Measurements from ENCODE around the gene ALG1L2.
"Not testable (repeated sequence)": the region's sequence is repeated elsewhere in the genome, so short reads cannot be mapped to it uniquely, and the experiment has no call there.

GRCh38 chr3:130136337-130136736 lies 54.7 kb downstream of the ALG1L2 start:
- not testable (repeated sequence) for TF ChIP-seq CHD1 (IDR thresholded peaks at IDR 0.05; ENCODE audit: low read depth, low read length); POLR2A (IDR thresholded peaks at IDR 0.05; ENCODE audit: low read depth, low read length); SMC3 (IDR thresholded peaks at IDR 0.05; ENCODE audit: low read depth, low read length); RAD21 (IDR thresholded peaks at IDR 0.05; ENCODE audit: low read length); FOS (IDR thresholded peaks at IDR 0.05; ENCODE audit: low read depth, low read length); MXI1 (IDR thresholded peaks at IDR 0.05; ENCODE audit: borderline replicate concordance, low read depth, low read length); RFX5 (IDR thresholded peaks at IDR 0.05; ENCODE audit: low read depth, low read length); MAFK (IDR thresholded peaks at IDR 0.05; ENCODE audit: low read depth, low read length); NFE2L2 (IDR thresholded peaks at IDR 0.05; ENCODE audit: low read depth, low read length); MAZ (IDR thresholded peaks at IDR 0.05; ENCODE audit: borderline replicate concordance, low read depth, low read length); BHLHE40 (IDR thresholded peaks at IDR 0.05; ENCODE audit: low read depth, low read length)
- TF ChIP-seq, protein P1, sequence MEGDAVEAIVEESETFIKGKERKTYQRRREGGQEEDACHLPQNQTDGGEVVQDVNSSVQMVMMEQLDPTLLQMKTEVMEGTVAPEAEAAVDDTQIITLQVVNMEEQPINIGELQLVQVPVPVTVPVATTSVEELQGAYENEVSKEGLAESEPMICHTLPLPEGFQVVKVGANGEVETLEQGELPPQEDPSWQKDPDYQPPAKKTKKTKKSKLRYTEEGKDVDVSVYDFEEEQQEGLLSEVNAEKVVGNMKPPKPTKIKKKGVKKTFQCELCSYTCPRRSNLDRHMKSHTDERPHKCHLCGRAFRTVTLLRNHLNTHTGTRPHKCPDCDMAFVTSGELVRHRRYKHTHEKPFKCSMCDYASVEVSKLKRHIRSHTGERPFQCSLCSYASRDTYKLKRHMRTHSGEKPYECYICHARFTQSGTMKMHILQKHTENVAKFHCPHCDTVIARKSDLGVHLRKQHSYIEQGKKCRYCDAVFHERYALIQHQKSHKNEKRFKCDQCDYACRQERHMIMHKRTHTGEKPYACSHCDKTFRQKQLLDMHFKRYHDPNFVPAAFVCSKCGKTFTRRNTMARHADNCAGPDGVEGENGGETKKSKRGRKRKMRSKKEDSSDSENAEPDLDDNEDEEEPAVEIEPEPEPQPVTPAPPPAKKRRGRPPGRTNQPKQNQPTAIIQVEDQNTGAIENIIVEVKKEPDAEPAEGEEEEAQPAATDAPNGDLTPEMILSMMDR (conservative IDR thresholded peaks at IDR 0.05; ENCODE audit: low read depth, low read length) = not testable (repeated sequence)
- TF ChIP-seq, protein P2, sequence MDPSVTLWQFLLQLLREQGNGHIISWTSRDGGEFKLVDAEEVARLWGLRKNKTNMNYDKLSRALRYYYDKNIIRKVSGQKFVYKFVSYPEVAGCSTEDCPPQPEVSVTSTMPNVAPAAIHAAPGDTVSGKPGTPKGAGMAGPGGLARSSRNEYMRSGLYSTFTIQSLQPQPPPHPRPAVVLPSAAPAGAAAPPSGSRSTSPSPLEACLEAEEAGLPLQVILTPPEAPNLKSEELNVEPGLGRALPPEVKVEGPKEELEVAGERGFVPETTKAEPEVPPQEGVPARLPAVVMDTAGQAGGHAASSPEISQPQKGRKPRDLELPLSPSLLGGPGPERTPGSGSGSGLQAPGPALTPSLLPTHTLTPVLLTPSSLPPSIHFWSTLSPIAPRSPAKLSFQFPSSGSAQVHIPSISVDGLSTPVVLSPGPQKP (IDR thresholded peaks at IDR 0.05; ENCODE audit: borderline replicate concordance, low read depth, low read length) = not testable (repeated sequence)
- TF ChIP-seq, protein P3, sequence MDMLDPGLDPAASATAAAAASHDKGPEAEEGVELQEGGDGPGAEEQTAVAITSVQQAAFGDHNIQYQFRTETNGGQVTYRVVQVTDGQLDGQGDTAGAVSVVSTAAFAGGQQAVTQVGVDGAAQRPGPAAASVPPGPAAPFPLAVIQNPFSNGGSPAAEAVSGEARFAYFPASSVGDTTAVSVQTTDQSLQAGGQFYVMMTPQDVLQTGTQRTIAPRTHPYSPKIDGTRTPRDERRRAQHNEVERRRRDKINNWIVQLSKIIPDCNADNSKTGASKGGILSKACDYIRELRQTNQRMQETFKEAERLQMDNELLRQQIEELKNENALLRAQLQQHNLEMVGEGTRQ (IDR thresholded peaks at IDR 0.05; ENCODE audit: low read depth, low read length) = not testable (repeated sequence)
